Amygdala (tissue), 56 donors: ENCODE results near the gene JMJD1C.
"Not testable (repeated sequence)": the region's sequence is repeated elsewhere in the genome, so short reads cannot be mapped to it uniquely, and the experiment has no call there.

ENCODE experiments used
- DNase-seq, 56 donors: peaks; one replicate each; lab custom pipeline; 2025; lab: John Stamatoyannopoulos, UW

JMJD1C gene, protein sequence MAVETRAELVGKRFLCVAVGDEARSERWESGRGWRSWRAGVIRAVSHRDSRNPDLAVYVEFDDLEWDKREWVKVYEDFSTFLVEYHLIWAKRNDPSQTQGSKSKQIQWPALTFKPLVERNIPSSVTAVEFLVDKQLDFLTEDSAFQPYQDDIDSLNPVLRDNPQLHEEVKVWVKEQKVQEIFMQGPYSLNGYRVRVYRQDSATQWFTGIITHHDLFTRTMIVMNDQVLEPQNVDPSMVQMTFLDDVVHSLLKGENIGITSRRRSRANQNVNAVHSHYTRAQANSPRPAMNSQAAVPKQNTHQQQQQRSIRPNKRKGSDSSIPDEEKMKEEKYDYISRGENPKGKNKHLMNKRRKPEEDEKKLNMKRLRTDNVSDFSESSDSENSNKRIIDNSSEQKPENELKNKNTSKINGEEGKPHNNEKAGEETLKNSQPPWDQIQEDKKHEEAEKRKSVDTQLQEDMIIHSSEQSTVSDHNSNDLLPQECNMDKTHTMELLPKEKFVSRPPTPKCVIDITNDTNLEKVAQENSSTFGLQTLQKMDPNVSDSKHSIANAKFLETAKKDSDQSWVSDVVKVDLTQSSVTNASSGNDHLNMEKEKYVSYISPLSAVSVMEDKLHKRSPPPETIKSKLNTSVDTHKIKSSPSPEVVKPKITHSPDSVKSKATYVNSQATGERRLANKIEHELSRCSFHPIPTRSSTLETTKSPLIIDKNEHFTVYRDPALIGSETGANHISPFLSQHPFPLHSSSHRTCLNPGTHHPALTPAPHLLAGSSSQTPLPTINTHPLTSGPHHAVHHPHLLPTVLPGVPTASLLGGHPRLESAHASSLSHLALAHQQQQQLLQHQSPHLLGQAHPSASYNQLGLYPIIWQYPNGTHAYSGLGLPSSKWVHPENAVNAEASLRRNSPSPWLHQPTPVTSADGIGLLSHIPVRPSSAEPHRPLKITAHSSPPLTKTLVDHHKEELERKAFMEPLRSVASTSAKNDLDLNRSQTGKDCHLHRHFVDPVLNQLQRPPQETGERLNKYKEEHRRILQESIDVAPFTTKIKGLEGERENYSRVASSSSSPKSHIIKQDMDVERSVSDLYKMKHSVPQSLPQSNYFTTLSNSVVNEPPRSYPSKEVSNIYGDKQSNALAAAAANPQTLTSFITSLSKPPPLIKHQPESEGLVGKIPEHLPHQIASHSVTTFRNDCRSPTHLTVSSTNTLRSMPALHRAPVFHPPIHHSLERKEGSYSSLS (N-terminal part only)

GRCh38 chr10:63465293-63466143, at the start of gene JMJD1C:
Gene JMJD1C, minus strand, starts transcription at chr10:63465977. Its CDS starts 315 bp downstream, at chr10:63465662.
- peak in 52 of 56 donors; percentile 17 to 78 (median 57) for DNase-seq

DNA sequence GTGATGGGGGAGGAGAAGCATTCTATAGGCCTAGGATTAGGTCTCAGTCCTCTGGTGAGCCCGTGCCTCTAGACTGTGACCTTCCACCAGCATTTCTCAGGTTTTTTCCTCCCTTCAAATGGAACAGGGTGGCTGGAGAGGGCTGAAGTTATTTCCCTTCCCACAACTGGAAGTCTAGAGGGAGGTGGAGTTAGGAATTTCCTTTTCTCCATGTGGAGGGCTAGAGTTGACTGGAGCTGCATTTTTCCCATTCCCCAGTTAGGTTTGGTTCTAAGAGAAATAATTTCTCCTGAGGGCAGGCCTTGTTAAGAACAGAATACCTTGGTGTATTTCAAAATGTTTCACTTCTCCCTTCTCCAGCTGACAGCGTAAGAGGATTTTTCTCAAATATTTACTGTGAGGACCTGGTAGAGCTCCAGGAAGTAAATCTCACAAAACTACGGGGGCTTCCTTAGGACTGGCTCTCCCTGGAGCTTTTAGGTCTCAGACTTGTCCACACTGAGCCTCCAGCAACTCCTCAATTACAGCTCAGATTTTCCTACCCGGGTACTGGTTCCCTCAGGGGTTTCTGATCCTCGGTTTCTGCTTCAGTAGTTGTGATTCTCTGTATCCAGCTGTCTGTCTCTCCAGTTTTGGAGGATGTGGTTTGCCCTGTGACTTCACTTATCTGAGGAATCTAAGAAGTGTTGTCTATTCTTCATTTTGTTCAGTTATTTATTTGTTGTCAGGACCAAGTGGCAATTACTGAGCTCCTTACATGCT, 49.4 kb upstream of the JMJD1C start:
- DNase-seq = no peak

GRCh38 chr10:63506554-63506953, 40.8 kb upstream of the JMJD1C start:
- no peak for DNase-seq

DNA sequence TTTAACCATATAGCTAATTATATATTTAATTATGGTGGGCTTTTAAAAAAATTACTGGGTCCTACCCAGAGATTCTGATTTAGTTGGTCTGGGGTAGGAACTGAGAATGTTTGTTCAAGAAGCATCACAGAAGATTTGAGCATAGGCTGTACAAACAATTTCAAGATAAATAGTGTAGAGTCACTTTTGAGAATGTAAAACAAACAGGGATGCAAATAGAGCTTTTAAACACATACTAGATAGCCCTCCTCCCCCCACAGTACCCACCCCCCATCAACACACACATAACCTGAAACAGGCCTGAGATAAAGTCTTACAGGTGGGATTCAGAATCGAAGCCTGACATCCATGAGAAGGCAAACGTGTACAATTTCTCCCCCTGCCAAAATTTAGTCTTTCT, 39.8 kb upstream of the JMJD1C start:
- no peak for DNase-seq

DNA sequence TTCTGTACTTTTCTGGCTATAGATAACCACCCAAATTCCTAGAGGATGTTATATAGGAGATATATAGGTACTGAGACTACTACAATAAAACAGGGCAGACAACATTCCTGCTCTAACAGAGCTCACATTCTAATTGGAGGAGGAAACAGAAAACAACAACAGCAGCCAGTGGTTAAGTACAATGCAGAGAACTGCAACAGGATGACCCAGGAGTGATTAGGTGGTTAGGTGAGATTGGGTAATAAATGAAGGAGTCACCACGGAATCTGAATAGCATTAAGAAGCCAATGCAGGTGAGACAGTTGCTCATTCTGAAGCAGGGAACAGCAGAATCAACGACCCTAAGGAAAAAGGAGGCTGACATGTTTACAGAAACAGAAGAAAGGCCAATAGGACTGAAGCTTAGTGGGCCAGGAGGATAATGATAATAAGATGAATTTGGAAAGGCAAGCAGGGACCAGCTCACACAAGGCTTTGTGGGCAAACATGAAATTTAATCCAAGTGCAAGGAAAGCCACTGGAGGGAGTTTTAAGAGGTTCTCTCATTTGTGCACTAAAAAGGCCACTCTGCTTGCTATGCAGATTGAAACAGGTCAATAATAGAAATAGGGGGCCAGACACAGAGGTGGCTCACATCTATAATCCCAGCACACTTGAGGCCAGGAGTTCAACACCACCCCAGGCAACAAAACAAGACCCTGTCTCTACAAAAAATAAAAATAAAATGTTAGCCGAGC, 38.5 kb upstream of the JMJD1C start:
- no peak for DNase-seq

GRCh38 chr10:63503395-63503794, 37.6 kb upstream of the JMJD1C start:
- DNase-seq = no peak

DNA sequence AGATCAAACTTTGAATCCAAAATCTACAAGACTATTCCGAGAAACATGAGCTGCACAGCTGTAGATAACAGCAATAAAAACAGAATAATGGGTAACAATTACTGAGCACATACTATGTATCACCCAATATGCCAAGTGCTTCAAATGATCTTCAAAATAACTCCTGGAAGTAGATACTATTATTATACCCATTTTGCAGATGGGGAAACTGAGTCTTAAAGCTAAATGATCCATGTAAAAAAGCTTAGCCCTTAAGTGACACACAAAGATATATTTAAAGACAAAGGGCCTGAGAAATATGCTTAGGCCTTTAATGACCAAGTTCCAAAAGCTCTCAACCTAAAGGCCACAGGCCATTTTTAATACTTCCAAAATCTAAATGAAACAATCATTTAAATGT, 37.1 kb upstream of the JMJD1C start:
- DNase-seq = no peak

- DNase-seq = no peak
These were observed 36.2 kb upstream of the JMJD1C start for GRCh38 chr10:63501954-63502353.

- not testable (repeated sequence) for DNase-seq
These were observed 34.8 kb upstream of the JMJD1C start for GRCh38 chr10:63500551-63500950.

DNA sequence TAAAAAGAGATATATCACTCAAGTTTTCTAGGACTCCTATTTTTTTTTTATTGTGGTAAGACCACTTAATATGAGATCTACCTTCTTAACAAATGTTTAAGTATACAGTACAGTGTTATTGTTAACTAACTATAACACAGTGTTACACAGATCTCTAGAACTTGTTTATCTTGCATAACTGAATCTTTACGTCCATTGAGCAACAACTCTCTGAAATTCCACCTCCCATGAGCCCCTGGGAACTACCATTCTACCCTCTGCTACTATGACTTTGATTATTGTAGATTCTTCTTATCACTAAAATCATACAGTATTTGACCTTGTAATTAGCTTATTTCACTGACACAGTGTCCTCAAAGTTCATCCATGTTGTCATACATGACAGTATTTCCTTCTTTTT, 32.9 kb upstream of the JMJD1C start:
- DNase-seq = no peak

- no peak for DNase-seq
These were observed 31.5 kb upstream of the JMJD1C start for GRCh38 chr10:63497321-63497720.

DNA sequence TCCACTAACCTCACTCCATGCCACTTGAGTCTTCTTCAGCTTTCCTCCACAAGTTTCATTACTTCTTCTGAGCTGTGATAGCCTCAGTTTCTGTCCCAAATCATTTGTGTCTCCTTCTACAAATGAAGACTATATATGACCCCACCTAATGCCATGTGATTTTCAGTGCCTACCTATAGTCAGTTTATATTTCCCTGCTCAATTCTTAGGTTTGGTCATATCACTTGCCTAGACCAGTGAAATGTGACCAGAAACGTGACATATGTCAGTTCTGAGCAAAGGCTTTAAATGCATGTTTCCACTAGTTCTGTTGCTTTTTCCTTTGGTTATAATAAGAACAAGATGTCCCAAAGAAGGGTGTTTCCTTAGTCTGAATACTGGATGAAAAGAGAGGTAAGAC, 30.8 kb upstream of the JMJD1C start:
- no peak for DNase-seq

- DNase-seq = no peak
These were observed 29.2 kb upstream of the JMJD1C start for GRCh38 chr10:63494951-63495350.

GRCh38 chr10:63493004-63493403, 27.2 kb upstream of the JMJD1C start:
- DNase-seq = no peak

DNA sequence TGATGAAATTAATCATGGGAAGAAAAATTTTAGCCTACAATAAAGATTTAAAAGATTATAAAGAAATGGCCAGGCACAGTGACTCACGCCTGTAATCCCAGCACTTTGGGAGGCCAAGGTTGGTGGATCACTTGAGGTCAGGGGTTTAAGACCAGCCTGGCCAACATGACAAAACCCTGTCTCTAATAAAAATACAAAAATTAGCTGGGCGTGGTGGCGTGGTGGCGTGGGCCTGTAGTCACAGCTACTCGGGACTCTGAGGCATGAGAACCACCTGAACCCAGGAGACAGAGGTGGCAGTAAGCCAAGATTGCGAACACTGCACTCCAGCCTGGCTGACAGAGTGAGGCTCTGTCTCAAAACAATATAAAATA, 26.5 kb upstream of the JMJD1C start:
- not testable (repeated sequence) for DNase-seq

- no peak for DNase-seq
These were observed 26.0 kb upstream of the JMJD1C start for GRCh38 chr10:63491588-63492316.

GRCh38 chr10:63489838-63490237, 24.1 kb upstream of the JMJD1C start:
- DNase-seq = no peak

- DNase-seq = no peak
These were observed 22.2 kb upstream of the JMJD1C start for GRCh38 chr10:63487990-63488389.
